ENCODE data around the gene MIDN.
A peak's percentile ranks its signal among the peaks of the same experiment; 100 is the strongest.
"Not testable (repeated sequence)": the region's sequence is repeated elsewhere in the genome, so short reads cannot be mapped to it uniquely, and the experiment has no call there.

The MIDN gene

GRCh38 chr19:1296575-1297271 lies 48.3 kb downstream of the MIDN start:
- DNase-seq, result no peak

GRCh38 chr19:1298235-1298634 lies 49.9 kb downstream of the MIDN start:
- no peak for DNase-seq

GRCh38 chr19:1299801-1300200 lies 51.4 kb downstream of the MIDN start:
- no peak for DNase-seq

- no peak for DNase-seq
These were observed 52.5 kb downstream of the MIDN start for GRCh38 chr19:1300744-1301490.

GRCh38 chr19:1302533-1303239 lies 54.3 kb downstream of the MIDN start:
- no peak for DNase-seq

- no peak for DNase-seq
These were observed 56.0 kb downstream of the MIDN start for GRCh38 chr19:1304197-1304924.

GRCh38 chr19:1305354-1305753 lies 57.0 kb downstream of the MIDN start:
- DNase-seq, result not testable (repeated sequence)

- DNase-seq, result no peak
These were observed 58.9 kb downstream of the MIDN start for GRCh38 chr19:1307320-1307719.

GRCh38 chr19:1307755-1308303 lies 59.4 kb downstream of the MIDN start:
- DNase-seq, result no peak

GRCh38 chr19:1308718-1309117 lies 60.3 kb downstream of the MIDN start:
- DNase-seq, result peak; percentile 50

Measured in NCI-H2171 (cell line).